Endothelial cell of umbilical vein (primary cell): ENCODE measurements around the gene LYRM1. TPM values are rescaled to one million over a fixed set of nuclear protein-coding genes. Genes with fewer than 3 reads are reported as not detected.
"Not testable (repeated sequence)": the region's sequence is repeated elsewhere in the genome, so short reads cannot be mapped to it uniquely, and the experiment has no call there.

ENCODE experiments used
- BruUV-seq: library from RNA; stranded (reverse); fragments of 400-500 nt; replicated peaks from 2 replicates; lab custom pipeline; 2021; lab: Mats Ljungman, UMichigan
- CTCF ChIA-PET: fragments of 300-600, 350-600 bp; sonication (Branson Sonifier 250); formaldehyde crosslinking; loops from one replicate; lab custom pipeline; 2021; ENCODE audit warnings: antibody characterized with exemption, inconsistent platforms; lab: Charles Lee
- POLR2A ChIA-PET: fragments of 300-600, 350-600 bp; sonication (Branson Sonifier 250); formaldehyde crosslinking; loops from one replicate; lab custom pipeline; 2021; ENCODE audit warnings: antibody characterized with exemption, inconsistent platforms; lab: Charles Lee
- DNase-seq: peaks from one replicate; pipeline ENCODE4 v3.0.0-alpha.2; 2011; ENCODE audit warnings: low read depth, low spot score
- FAIRE-seq: peaks from 2 replicates; lab custom pipeline; 2011; peaks lifted over from hg19 to GRCh38; lab: Jason Lieb, UNC
- H2AFZ ChIP-seq: 2 replicates; pipeline ENCODE4 v1.6.0; 2012; ENCODE audit warnings: low read depth, low read length, control low read depth, inconsistent platforms
- H3K27ac ChIP-seq: 2 replicates; pipeline ENCODE4 v1.5.1; 2011; ENCODE audit warnings: low read depth, mild to moderate bottlenecking, control low read depth, low read length, moderate library complexity; ENCODE audit not compliant: insufficient read depth
- H3K27me3 ChIP-seq, 2 experiments: 2 replicates each; pipeline versions ENCODE4 v1.6.0 to v1.6.1; 2011; ENCODE audit warnings: low read length in 2 of 2, mixed read lengths in 1 of 2; ENCODE audit not compliant: control insufficient read depth in 2 of 2, insufficient read depth in 2 of 2
- H3K36me3 ChIP-seq, 2 experiments: 2 replicates in 1 of 2; 3 replicates in 1 of 2; pipeline ENCODE4 v1.5.1; 2011; ENCODE audit warnings: low read length in 2 of 2, mild to moderate bottlenecking in 1 of 2, moderate library complexity in 1 of 2; ENCODE audit not compliant: control insufficient read depth in 2 of 2, insufficient read depth in 2 of 2; ENCODE audit errors: extremely low read depth in 1 of 2
- H3K4me1 ChIP-seq: 3 replicates; pipeline ENCODE4 v1.5.1; 2011; ENCODE audit warnings: mild to moderate bottlenecking, low read length; ENCODE audit not compliant: control insufficient read depth, insufficient read depth; ENCODE audit errors: extremely low read depth
- H3K4me2 ChIP-seq: 2 replicates; pipeline ENCODE4 v1.6.1; 2011; ENCODE audit warnings: low read length, control low read depth, mixed read lengths; ENCODE audit not compliant: insufficient read depth
- H3K4me3 ChIP-seq, 3 experiments: fragments of 200-600 bp in 1 of 3; sonication (generic), shearing (Covaris generic) in 1 of 3; replicated peaks in 1 of 3; 2 replicates each; pipeline ENCODE4 v1.5.1; 2011 to 2016; ENCODE audit warnings: control low read depth in 3 of 3, low read length in 3 of 3, mild to moderate bottlenecking in 2 of 3, inconsistent platforms in 1 of 3, low read depth in 1 of 3, moderate library complexity in 1 of 3; ENCODE audit not compliant: insufficient read depth in 1 of 3
- H3K79me2 ChIP-seq: 2 replicates; pipeline ENCODE4 v1.6.0; 2012; ENCODE audit warnings: low read length, inconsistent platforms; ENCODE audit not compliant: control insufficient read depth, insufficient read depth
- H3K9ac ChIP-seq: replicated peaks from 2 replicates; pipeline ENCODE3; 2011; ENCODE audit warnings: low read length, control low read depth; ENCODE audit not compliant: insufficient read depth; ENCODE audit errors: extremely low read depth
- H3K9me1 ChIP-seq: replicated peaks from 3 replicates; pipeline ENCODE4 v1.6.0; 2011; ENCODE audit warnings: mild to moderate bottlenecking, low read length; ENCODE audit not compliant: control insufficient read depth, insufficient read depth; ENCODE audit errors: extremely low read depth
- H3K9me3 ChIP-seq: replicated peaks from 2 replicates; pipeline ENCODE4 v1.5.1; 2012; ENCODE audit warnings: low read length, inconsistent platforms; ENCODE audit not compliant: control insufficient read depth, insufficient read depth
- H4K20me1 ChIP-seq: replicated peaks from 2 replicates; pipeline ENCODE3; 2011; ENCODE audit warnings: mild to moderate bottlenecking, low read length; ENCODE audit not compliant: control insufficient read depth, insufficient read depth; ENCODE audit errors: extremely low read depth
- EZH2 ChIP-seq: IDR thresholded peaks from 2 replicates; pipeline ENCODE4 v1.6.1; 2012; ENCODE audit warnings: borderline replicate concordance, low read depth, mild to moderate bottlenecking, moderate library complexity, low read length, inconsistent platforms; ENCODE audit not compliant: severe bottlenecking
- POLR2A ChIP-seq: IDR thresholded peaks from 2 replicates; pipeline ENCODE4 v1.6.1; 2012; ENCODE audit warnings: low read depth, mild to moderate bottlenecking, control low read depth, low read length
- dilution Hi-C: fragments of 300-500 bp; cut with MboI; formaldehyde crosslinking; loops from one replicate; pipeline ENCODE4 v1.15.0; 2019; ENCODE audit warnings: low sequenced_read_pairs; ENCODE audit not compliant: extremely low pct_ligation_motif_present
- intact Hi-C: fragments of 100-400 bp; cut with micrococcal nuclease; formaldehyde crosslinking; loops from one replicate; pipeline ENCODE4 v1.10.0; 2022
- polyA plus RNA-seq, 4 experiments: library from polyadenylated mRNA; depleted of rRNA in 3 of 4; stranded (reverse) in 3 of 4; unstranded in 1 of 4; fragments of >200 nt; gene quantifications; 2 replicates each; pipeline versions ENCODE4 v1.2.1 to v1.2.3, GENCODE V29; 2011 to 2012; ENCODE audit warnings: missing spikeins in 1 of 4
- total RNA-seq: library from RNA; stranded (reverse); gene quantifications from 2 replicates; pipeline ENCODE4 v1.2.3, GENCODE V29; 2021

Gene LYRM1
- total and polyA plus RNA-seq, 2 donors (not counting 3 experiments of a cell fraction or from before 2014, with no cell fraction given) = 20.4 to 28.4 TPM

- Histone ChIP-seq H3K36me3 (no peaks in the 10 kb centered on the region), H3K27me3 (no peaks in the 10 kb centered on the region), H2AFZ (no peak overlapping the region), H3K4me3 (no peak overlapping the region), H3K9me1 (no peaks in the 10 kb centered on the region), H3K9ac (no peak overlapping the region), H3K79me2 (no peaks in the 10 kb centered on the region), H3K27ac (no peak overlapping the region), H3K4me1 (no peaks in the 10 kb centered on the region), H4K20me1 (no peaks in the 10 kb centered on the region), H3K4me2 (no peak overlapping the region), H3K9me3 (no peaks in the 10 kb centered on the region)
- POLR2A ChIA-PET = no interaction called here
- intact Hi-C loops = no loop called here
- dilution Hi-C loops = no loop called here
- CTCF ChIA-PET = interaction anchor here (2.8 kb wide), 1 partner anchor 78 kb away, joined by 8 read pairs; no protein-coding TSS in a partner anchor
- TF ChIP-seq EZH2 (no peak), POLR2A (no peak)
- DNase-seq = no peak
- FAIRE-seq = no peak
- no TSS peak for BruUV-seq
Measured at GRCh38 chr16:20928774-20929411, 28.3 kb downstream of the LYRM1 start.

DNA sequence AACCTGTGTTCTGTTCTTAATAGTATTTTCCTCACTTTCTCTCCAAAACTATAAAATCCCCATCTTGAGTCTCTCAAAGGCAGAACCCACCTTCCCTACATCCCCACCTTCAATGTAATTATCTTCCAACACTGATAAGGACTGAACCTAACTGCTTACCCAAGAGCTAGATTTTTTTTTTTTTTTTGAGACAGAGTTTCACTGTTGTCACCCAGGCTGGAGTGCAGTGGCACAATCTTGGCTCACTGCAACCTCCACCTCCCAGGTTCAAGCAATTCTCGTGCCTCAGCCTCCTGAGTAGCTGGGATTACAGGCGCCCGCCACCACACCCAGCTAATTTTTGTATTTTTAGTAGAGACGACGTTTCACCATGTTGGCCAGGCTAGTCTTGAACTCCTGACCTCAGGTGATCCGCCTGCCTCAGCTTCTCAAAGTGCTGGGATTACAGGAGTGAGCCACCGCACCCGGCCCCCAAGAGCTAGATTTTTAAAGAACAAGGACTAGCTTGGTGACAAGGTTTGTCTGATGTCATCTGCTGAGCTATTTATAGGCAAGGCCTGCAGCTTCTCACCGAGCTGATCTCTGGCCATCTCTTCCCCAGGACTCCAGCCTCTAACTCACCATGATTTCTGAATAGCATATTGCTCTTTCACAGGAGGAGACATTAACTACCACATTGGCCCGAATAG, 29.2 kb downstream of the LYRM1 start:
- H3K9ac ChIP-seq, BruUV-seq, H3K27me3 ChIP-seq, H3K9me1 ChIP-seq, H3K4me3 ChIP-seq, intact Hi-C loops, H2AFZ ChIP-seq, H3K27ac ChIP-seq, H3K9me3 ChIP-seq, dilution Hi-C loops, H3K36me3 ChIP-seq, FAIRE-seq, H3K4me1 ChIP-seq, H3K4me2 ChIP-seq, H4K20me1 ChIP-seq, H3K79me2 ChIP-seq, DNase-seq: not testable (repeated sequence)
- ChIA-PET CTCF (interaction anchor here (2.8 kb wide), 1 partner anchor 79 kb away, joined by 8 read pairs; no protein-coding TSS in a partner anchor), POLR2A (interaction anchor here (0.9 kb wide), 1 partner anchor 25 kb away, joined by 4 read pairs; no protein-coding TSS in a partner anchor)
